ENCODE measurements around the gene DCAF10.
A peak's percentile ranks its signal among the peaks of the same experiment; 100 is the strongest.
"Not testable (repeated sequence)": the region's sequence is repeated elsewhere in the genome, so short reads cannot be mapped to it uniquely, and the experiment has no call there.

DCAF10 gene

DNA sequence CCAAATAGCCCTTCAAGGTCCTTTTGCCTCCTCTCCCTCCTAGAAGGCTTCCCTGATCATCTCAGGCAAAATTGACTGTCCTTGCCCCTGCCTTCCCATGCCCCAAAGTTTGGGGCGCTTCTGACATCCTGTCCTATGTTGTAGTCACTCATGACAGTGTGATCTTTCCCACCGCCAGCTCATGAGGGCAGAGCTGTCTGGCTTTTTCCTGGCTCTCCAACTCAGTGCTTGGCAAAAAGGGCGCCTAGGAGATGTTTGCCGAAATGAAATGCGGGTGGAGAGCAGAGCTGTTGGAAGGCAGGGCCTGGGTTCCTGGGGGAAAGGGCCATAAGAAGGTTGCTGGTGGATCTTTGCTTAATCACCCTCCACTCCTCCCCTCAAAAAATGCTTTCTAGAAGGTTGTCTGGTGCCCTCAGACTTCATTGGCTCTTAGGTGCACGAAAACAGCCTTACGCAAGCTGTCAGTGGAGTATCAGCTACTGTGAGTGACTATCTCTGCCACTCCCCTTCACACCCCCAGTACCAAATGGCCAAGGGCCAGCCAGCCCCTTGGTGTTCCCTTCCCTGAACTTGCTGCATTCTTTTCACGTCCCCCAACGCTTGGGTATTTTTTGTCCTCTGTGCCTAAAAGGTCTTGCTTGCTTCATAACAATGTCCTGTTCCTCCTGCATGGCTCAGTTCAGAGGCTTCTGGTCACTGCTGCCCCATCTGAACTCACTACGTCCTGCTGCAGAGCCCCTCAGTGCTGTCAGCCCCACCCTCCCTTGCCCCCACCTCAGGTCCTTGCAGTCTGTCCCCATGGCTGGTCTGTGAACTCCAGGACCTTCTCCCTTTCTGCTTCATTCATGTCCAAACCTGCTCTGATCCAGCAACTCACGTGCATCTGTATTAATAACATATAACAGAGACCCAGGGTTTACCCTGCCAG lies 106.0 kb downstream of the DCAF10 start:
- H3K9me3 Mint-ChIP-seq: no peaks in the 10 kb centered on the region
- DNase-seq (no peak), ATAC-seq (no peak)
- H3K27ac Mint-ChIP-seq: no peak overlapping the region
- no peaks in the 10 kb centered on the region for H3K27me3 Mint-ChIP-seq
- H3K4me1 Mint-ChIP-seq: peaks cover 19% of the 10 kb centered on the region
- H3K4me3 Mint-ChIP-seq: peak overlapping the region; percentile 5 to 29

DNA sequence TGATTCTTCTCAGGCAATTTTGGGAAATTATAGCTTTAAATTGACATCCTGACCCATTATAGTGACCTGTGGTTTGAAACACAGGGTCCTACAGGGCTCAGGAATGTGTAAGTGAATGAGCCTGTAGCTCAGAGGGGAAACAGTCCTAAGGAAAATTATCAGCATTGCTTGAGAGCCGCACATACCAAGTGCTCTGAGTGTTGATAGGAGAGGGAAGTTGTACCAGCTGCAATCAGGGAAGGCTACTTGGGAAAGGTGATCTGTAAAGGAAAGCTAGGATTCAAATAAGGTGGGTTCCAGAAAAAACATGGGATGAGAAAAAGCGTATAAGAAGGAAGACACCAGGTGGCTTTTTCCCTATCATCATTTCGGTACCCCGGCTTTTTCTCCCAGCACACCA lies 107.7 kb downstream of the DCAF10 start:
- no peak overlapping the region for H3K4me3 Mint-ChIP-seq
- H3K9me3 Mint-ChIP-seq: no peaks in the 10 kb centered on the region
- no peak overlapping the region for H3K27ac Mint-ChIP-seq

DNA sequence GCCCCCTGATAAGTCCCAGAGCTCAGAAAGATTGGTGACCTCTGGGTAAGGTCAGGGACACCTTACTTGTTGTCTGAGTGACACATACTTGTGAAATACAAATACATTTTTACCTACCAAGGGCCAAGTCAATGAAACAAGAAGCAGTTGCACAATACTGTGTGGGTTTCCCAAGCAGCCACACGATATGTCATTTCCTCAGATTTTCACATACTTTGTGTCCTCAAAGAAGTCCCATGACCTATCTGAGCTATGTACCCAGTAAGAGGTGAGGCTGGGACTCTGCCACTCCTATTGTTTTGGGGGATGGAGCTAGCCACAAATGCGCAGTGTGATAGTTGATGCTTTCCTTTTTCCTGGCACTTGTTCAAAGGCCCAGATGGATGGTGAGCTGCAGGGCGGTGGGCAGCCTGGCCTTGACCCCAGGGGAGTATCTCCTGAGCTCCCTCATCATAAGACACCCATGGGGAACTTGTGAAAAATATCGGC lies 108.1 kb downstream of the DCAF10 start:
- DNase-seq (no peak), ATAC-seq (no peak)
- Mint-ChIP-seq H3K4me3 (no peak overlapping the region), H3K27ac (no peak overlapping the region), H3K9me3 (no peaks in the 10 kb centered on the region), H3K27me3 (no peaks in the 10 kb centered on the region), H3K4me1 (peaks cover 12% of the 10 kb centered on the region)

More for the DNA sequence above, 107.7 kb downstream of the DCAF10 start:
- no peak for DNase-seq
- H3K27me3 Mint-ChIP-seq: no peaks in the 10 kb centered on the region
- H3K4me1 Mint-ChIP-seq: peaks cover 12% of the 10 kb centered on the region
- no peak for ATAC-seq

GRCh38 chr9:37909326-37909725 lies 108.7 kb downstream of the DCAF10 start:
- Mint-ChIP-seq H3K27me3 (no peaks in the 10 kb centered on the region), H3K9me3 (no peaks in the 10 kb centered on the region), H3K4me1 (peaks cover 10% of the 10 kb centered on the region), H3K4me3 (no peak overlapping the region), H3K27ac (no peak overlapping the region)
- no peak for ATAC-seq
- no peak for DNase-seq

DNA sequence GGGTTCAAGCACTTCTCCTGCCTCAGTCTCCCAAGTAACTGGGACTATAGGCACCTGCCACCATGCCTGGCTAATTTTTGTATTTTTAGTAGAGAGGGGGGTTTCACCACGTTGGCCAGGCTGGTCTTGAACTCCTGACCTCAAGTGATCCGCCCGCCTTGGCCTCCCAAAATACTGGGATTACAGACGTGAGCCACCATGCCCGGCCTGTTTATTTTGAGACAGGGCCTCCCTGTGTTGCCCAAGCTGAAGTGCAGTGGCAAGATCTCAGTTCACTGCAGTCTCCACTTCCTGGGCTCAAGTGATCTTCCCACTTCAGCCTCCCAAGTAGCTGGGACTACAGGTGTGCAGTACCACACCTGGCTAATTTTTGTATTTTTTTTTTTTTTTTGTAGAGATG lies 109.2 kb downstream of the DCAF10 start:
- ATAC-seq: not testable (repeated sequence)

GRCh38 chr9:37910271-37910670 lies 109.7 kb downstream of the DCAF10 start:
- Mint-ChIP-seq H3K4me3 (no peak overlapping the region), H3K27me3 (no peaks in the 10 kb centered on the region), H3K27ac (no peak overlapping the region), H3K4me1 (peaks cover under 1% of the 10 kb centered on the region), H3K9me3 (no peaks in the 10 kb centered on the region)
- ATAC-seq (no peak), DNase-seq (no peak)

More for the DNA sequence above, 109.2 kb downstream of the DCAF10 start:
- not testable (repeated sequence) for H3K4me1 Mint-ChIP-seq, H3K27ac Mint-ChIP-seq, H3K27me3 Mint-ChIP-seq, DNase-seq, H3K9me3 Mint-ChIP-seq, H3K4me3 Mint-ChIP-seq

DNA sequence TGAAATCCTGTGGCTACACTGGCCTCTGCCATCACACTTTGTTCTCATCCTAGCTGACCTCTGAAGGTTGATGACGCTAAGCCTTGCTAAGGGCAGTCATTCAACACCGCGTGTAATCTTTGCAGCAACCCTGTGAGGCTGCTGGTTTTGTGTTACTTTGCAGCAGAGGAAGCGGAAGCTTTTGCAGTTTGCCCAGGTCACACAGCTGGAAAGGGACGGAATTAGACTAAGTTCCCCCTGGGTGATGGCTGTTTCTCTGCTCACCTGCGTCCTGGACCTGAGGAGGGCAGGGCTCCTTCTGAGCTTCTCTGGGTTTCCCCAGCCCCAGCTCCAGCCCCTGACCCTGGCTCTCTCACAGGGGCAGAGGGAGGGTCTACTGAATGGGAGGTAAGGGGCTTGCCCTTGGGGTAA lies 110.7 kb downstream of the DCAF10 start:
- no peaks in the 10 kb centered on the region for H3K9me3 Mint-ChIP-seq
- DNase-seq: no peak
- ATAC-seq: no peak
- H3K27ac Mint-ChIP-seq: no peak overlapping the region
- H3K27me3 Mint-ChIP-seq: no peaks in the 10 kb centered on the region
- no peaks in the 10 kb centered on the region for H3K4me1 Mint-ChIP-seq
- H3K4me3 Mint-ChIP-seq: no peak overlapping the region

GRCh38 chr9:37913480-37914153 lies 113.0 kb downstream of the DCAF10 start:
- no peak overlapping the region for H3K27ac Mint-ChIP-seq
- H3K27me3 Mint-ChIP-seq: no peaks in the 10 kb centered on the region
- H3K9me3 Mint-ChIP-seq: no peaks in the 10 kb centered on the region
- H3K4me3 Mint-ChIP-seq: no peak overlapping the region
- peak; percentile 84 for ATAC-seq
- DNase-seq: peak; percentile 77 to 79
- H3K4me1 Mint-ChIP-seq: no peaks in the 10 kb centered on the region

DNA sequence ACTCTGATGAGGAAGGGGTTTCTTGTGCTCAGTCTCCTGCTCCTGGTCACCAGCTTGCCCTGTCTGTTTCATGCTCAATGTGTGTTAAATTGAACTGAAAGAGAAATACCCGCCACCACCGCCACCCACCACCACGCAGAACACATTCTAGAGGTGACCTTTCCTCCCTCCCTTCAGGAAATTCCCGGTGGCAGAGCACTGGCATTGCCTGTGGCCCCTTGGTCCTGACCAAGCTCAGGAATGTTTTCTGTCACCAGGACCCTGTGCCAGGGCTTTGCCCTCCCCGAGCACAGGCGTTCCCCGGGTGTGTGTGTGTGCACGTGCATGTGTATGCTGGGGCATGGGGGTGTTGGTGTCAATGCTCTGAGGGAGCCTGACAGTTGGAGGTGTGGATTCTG lies 113.6 kb downstream of the DCAF10 start:
- DNase-seq: no peak
- no peaks in the 10 kb centered on the region for H3K4me1 Mint-ChIP-seq
- peak overlapping the region in 1 of 2 donors; percentile 27 for H3K27ac Mint-ChIP-seq
- no peaks in the 10 kb centered on the region for H3K9me3 Mint-ChIP-seq
- no peak overlapping the region for H3K4me3 Mint-ChIP-seq
- no peaks in the 10 kb centered on the region for H3K27me3 Mint-ChIP-seq
- no peak for ATAC-seq

- no peak overlapping the region for H3K4me3 Mint-ChIP-seq
- ATAC-seq (no peak), DNase-seq (no peak)
- no peaks in the 10 kb centered on the region for H3K9me3 Mint-ChIP-seq
- H3K27me3 Mint-ChIP-seq: no peaks in the 10 kb centered on the region
- no peaks in the 10 kb centered on the region for H3K4me1 Mint-ChIP-seq
- H3K27ac Mint-ChIP-seq: peak overlapping the region; percentile 23 to 77
Observed at GRCh38 chr9:37914701-37915358, 114.2 kb downstream of the DCAF10 start.

DNA sequence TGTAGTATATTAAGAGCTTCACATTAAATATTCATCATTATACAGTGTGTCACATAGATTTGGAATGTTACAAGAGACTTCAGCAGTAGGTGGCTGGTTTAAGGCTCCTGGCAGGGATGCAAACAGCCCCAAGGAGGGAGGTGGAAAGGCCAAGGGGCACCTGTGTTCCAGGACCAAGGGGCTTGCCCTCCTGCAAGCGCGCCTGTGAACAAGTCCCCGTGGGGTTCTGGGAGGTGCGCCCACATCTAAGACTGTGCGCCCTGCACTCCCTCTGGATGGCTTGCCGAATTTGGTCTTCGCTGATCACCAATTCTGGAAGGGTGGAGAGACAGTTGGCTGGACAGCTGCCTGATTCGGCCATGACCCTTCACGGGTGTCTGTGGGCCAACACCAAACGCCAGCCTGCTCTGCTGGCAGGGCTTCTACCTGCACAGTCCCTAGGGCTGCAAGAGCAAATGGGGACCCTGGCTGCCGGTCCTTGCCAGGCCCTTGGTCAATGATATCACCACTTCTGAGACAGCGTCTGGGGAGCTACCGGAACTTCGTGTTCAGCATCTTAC lies 115.4 kb downstream of the DCAF10 start:
- Mint-ChIP-seq H3K4me1 (no peaks in the 10 kb centered on the region), H3K9me3 (no peaks in the 10 kb centered on the region), H3K27me3 (no peaks in the 10 kb centered on the region), H3K27ac (peak overlapping the region in 1 of 2 donors; percentile 70), H3K4me3 (no peak overlapping the region)
- ATAC-seq (no peak), DNase-seq (no peak)

GRCh38 chr9:37916471-37917312 lies 116.1 kb downstream of the DCAF10 start:
- Mint-ChIP-seq H3K27me3 (no peaks in the 10 kb centered on the region), H3K4me3 (no peak overlapping the region), H3K9me3 (no peaks in the 10 kb centered on the region), H3K4me1 (no peaks in the 10 kb centered on the region), H3K27ac (peak overlapping the region in 1 of 2 donors; percentile 29)
- DNase-seq (no peak), ATAC-seq (no peak)
